ENCODE results near the gene TAX1BP1. TPM values are rescaled to one million over a fixed set of nuclear protein-coding genes. Genes with fewer than 3 reads are reported as not detected.

TAX1BP1 gene
- total RNA-seq, 1 experiment from 2014 or later, result 65.3 TPM

DNA sequence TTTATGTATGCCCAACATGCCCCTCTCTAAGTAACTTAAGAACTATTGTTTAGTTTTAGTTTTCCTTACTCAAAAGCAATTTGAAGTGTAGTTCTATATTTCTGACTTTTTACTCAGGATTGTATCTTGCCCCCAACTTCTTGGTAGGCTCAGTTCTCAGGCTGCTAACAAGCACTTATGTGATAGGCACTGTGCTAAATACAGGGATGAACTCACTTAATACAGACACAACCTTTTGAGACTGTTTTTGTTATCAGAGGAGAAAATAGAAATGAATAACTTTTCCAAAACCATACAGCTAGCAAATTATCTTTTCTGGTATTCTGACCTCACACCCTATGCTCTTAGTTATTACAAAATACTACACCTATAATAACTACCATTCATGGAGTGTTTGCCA lies 16.3 kb downstream of the TAX1BP1 start:
- Histone ChIP-seq H3K9ac (ENCODE audit: low read length) (no peak overlapping the region), H3K36me3 (ENCODE audit: insufficient read depth, low read length) (peaks cover 41% of the 10 kb centered on the region), H3K4me1 (ENCODE audit: low read length) (no peaks in the 10 kb centered on the region), H3K4me3 (ENCODE audit: low read length) (no peak overlapping the region), H3K9me3 (ENCODE audit: low read length) (no peaks in the 10 kb centered on the region), H4K20me1 (ENCODE audit: insufficient read depth, low read depth, low read length) (no peaks in the 10 kb centered on the region), H3K9me2 (replicated peaks; ENCODE audit: insufficient read depth, low read length) (no peaks in the 10 kb centered on the region), H3K4me2 (ENCODE audit: low read depth, low read length, poor library complexity, severe bottlenecking) (no peak overlapping the region), H3K27me3 (ENCODE audit: low read length) (no peaks in the 10 kb centered on the region), H3K79me2 (ENCODE audit: low read length) (peaks cover 74% of the 10 kb centered on the region), H3K27ac (ENCODE audit: low read length) (no peak overlapping the region), H2AFZ (ENCODE audit: low read length) (no peak overlapping the region)
- no peak for DNase-seq

DNA sequence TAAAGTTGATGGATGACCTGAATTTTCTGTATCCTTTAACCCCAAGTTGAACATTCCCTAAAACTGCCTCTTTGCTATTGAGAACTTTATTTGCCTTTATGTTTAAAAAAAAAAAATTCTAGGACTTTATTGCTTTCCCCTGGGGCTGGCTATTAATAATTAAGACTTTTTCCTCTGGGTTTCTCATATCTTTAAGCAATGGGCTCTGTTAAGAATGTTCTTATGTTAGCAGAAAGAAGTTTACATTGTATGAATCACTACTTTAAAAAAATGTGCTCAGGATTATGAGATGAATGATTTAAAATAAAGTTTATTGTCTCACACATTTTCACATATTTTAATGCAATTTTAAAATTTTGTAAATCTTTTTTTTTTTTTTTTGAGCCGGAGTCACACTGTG lies 19.5 kb downstream of the TAX1BP1 start:
- H3K4me1 ChIP-seq (ENCODE audit: low read length), result no peaks in the 10 kb centered on the region
- no peak overlapping the region for H2AFZ ChIP-seq (ENCODE audit: low read length)
- H3K4me3 ChIP-seq (ENCODE audit: low read length), result no peak overlapping the region

GRCh38 chr7:27762062-27762461 lies 22.1 kb downstream of the TAX1BP1 start:
- H3K9me2 ChIP-seq (replicated peaks; ENCODE audit: insufficient read depth, low read length), result no peaks in the 10 kb centered on the region
- peaks cover 27% of the 10 kb centered on the region for H3K36me3 ChIP-seq (ENCODE audit: insufficient read depth, low read length)
- H3K4me1 ChIP-seq (ENCODE audit: low read length), result no peaks in the 10 kb centered on the region
- no peak overlapping the region for H3K27ac ChIP-seq (ENCODE audit: low read length)
- no peaks in the 10 kb centered on the region for H3K9me3 ChIP-seq (ENCODE audit: low read length)
- no peaks in the 10 kb centered on the region for H4K20me1 ChIP-seq (ENCODE audit: insufficient read depth, low read depth, low read length)
- H3K4me2 ChIP-seq (ENCODE audit: low read depth, low read length, poor library complexity, severe bottlenecking), result no peak overlapping the region
- peaks cover 61% of the 10 kb centered on the region for H3K79me2 ChIP-seq (ENCODE audit: low read length)
- no peak overlapping the region for H3K9ac ChIP-seq (ENCODE audit: low read length)
- H3K27me3 ChIP-seq (ENCODE audit: low read length), result no peaks in the 10 kb centered on the region
- H2AFZ ChIP-seq (ENCODE audit: low read length), result no peak overlapping the region
- no peak for DNase-seq
- H3K4me3 ChIP-seq (ENCODE audit: low read length), result no peak overlapping the region

More for the DNA sequence above, 19.5 kb downstream of the TAX1BP1 start:
- peaks cover 37% of the 10 kb centered on the region for H3K36me3 ChIP-seq (ENCODE audit: insufficient read depth, low read length)
- H3K27me3 ChIP-seq (ENCODE audit: low read length), result no peaks in the 10 kb centered on the region
- no peaks in the 10 kb centered on the region for H4K20me1 ChIP-seq (ENCODE audit: insufficient read depth, low read depth, low read length)
- DNase-seq, result no peak
- no peaks in the 10 kb centered on the region for H3K9me3 ChIP-seq (ENCODE audit: low read length)
- H3K79me2 ChIP-seq (ENCODE audit: low read length), result peaks cover 81% of the 10 kb centered on the region
- H3K9ac ChIP-seq (ENCODE audit: low read length), result no peak overlapping the region
- no peak overlapping the region for H3K27ac ChIP-seq (ENCODE audit: low read length)
- H3K9me2 ChIP-seq (replicated peaks; ENCODE audit: insufficient read depth, low read length), result no peaks in the 10 kb centered on the region
- H3K4me2 ChIP-seq (ENCODE audit: low read depth, low read length, poor library complexity, severe bottlenecking), result no peak overlapping the region

GRCh38 chr7:27763983-27764508 lies 24.1 kb downstream of the TAX1BP1 start:
- H3K27ac ChIP-seq (ENCODE audit: low read length), result no peak overlapping the region
- peaks cover 17% of the 10 kb centered on the region for H3K36me3 ChIP-seq (ENCODE audit: insufficient read depth, low read length)
- no peak for DNase-seq
- H3K9ac ChIP-seq (ENCODE audit: low read length), result no peak overlapping the region
- peaks cover 55% of the 10 kb centered on the region for H3K79me2 ChIP-seq (ENCODE audit: low read length)
- H3K4me3 ChIP-seq (ENCODE audit: low read length), result no peak overlapping the region
- no peaks in the 10 kb centered on the region for H3K9me2 ChIP-seq (replicated peaks; ENCODE audit: insufficient read depth, low read length)
- no peaks in the 10 kb centered on the region for H3K9me3 ChIP-seq (ENCODE audit: low read length)
- H2AFZ ChIP-seq (ENCODE audit: low read length), result no peak overlapping the region
- no peak overlapping the region for H3K4me2 ChIP-seq (ENCODE audit: low read depth, low read length, poor library complexity, severe bottlenecking)
- H3K27me3 ChIP-seq (ENCODE audit: low read length), result no peaks in the 10 kb centered on the region
- no peaks in the 10 kb centered on the region; the same call in 1 of the 2 replicates for H3K4me1 ChIP-seq (ENCODE audit: low read length)
- H4K20me1 ChIP-seq (ENCODE audit: insufficient read depth, low read depth, low read length), result no peaks in the 10 kb centered on the region

DNA sequence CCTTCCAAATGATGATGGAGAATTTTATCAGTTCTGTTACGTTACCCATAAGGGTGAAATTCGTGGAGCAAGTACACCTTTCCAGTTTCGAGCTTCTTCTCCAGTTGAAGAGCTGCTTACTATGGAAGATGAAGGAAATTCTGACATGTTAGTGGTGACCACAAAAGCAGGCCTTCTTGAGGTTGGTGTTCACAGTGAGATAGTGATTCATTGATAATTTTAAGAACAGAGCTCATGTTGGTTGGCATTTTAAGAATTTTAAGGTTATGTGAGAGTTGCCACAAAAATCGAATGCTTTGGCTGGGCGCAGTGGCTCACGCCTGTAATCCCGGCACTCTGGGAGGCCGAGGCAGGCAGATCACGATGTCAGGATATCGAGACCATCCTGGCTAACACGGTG lies 25.9 kb downstream of the TAX1BP1 start:
- Histone ChIP-seq H3K9ac (ENCODE audit: low read length) (no peak overlapping the region), H3K36me3 (ENCODE audit: insufficient read depth, low read length) (peaks cover 20% of the 10 kb centered on the region), H2AFZ (ENCODE audit: low read length) (no peak overlapping the region), H3K4me1 (ENCODE audit: low read length) (no peaks in the 10 kb centered on the region; the same call in 1 of the 2 replicates), H3K9me2 (replicated peaks; ENCODE audit: insufficient read depth, low read length) (no peaks in the 10 kb centered on the region), H3K9me3 (ENCODE audit: low read length) (no peaks in the 10 kb centered on the region), H3K79me2 (ENCODE audit: low read length) (peaks cover 53% of the 10 kb centered on the region), H3K4me2 (ENCODE audit: low read depth, low read length, poor library complexity, severe bottlenecking) (no peak overlapping the region), H3K27me3 (ENCODE audit: low read length) (no peaks in the 10 kb centered on the region), H3K27ac (ENCODE audit: low read length) (no peak overlapping the region), H3K4me3 (ENCODE audit: low read length) (no peak overlapping the region), H4K20me1 (ENCODE audit: insufficient read depth, low read depth, low read length) (no peaks in the 10 kb centered on the region)
- DNase-seq, result no peak

- Histone ChIP-seq H3K36me3 (ENCODE audit: insufficient read depth, low read length) (peaks cover 13% of the 10 kb centered on the region), H2AFZ (ENCODE audit: low read length) (no peak overlapping the region), H4K20me1 (ENCODE audit: insufficient read depth, low read depth, low read length) (no peaks in the 10 kb centered on the region), H3K4me3 (ENCODE audit: low read length) (no peak overlapping the region), H3K27me3 (ENCODE audit: low read length) (no peaks in the 10 kb centered on the region), H3K79me2 (ENCODE audit: low read length) (peaks cover 37% of the 10 kb centered on the region), H3K27ac (ENCODE audit: low read length) (no peak overlapping the region), H3K9me2 (replicated peaks; ENCODE audit: insufficient read depth, low read length) (no peaks in the 10 kb centered on the region), H3K9me3 (ENCODE audit: low read length) (no peaks in the 10 kb centered on the region), H3K4me1 (ENCODE audit: low read length) (no peaks in the 10 kb centered on the region; the same call in 1 of the 2 replicates), H3K9ac (ENCODE audit: low read length) (no peak overlapping the region), H3K4me2 (ENCODE audit: low read depth, low read length, poor library complexity, severe bottlenecking) (no peak overlapping the region)
- DNase-seq, result no peak
Measured at GRCh38 chr7:27767374-27767773, 27.4 kb downstream of the TAX1BP1 start.

GRCh38 chr7:27771111-27771510 lies 31.1 kb downstream of the TAX1BP1 start:
- Histone ChIP-seq H3K4me3 (ENCODE audit: low read length) (no peak overlapping the region), H3K27me3 (ENCODE audit: low read length) (no peaks in the 10 kb centered on the region), H4K20me1 (ENCODE audit: insufficient read depth, low read depth, low read length) (no peaks in the 10 kb centered on the region), H3K27ac (ENCODE audit: low read length) (no peak overlapping the region), H3K9me2 (replicated peaks; ENCODE audit: insufficient read depth, low read length) (no peaks in the 10 kb centered on the region), H3K9me3 (ENCODE audit: low read length) (no peaks in the 10 kb centered on the region), H3K79me2 (ENCODE audit: low read length) (peaks cover 39% of the 10 kb centered on the region), H3K4me1 (ENCODE audit: low read length) (no peaks in the 10 kb centered on the region; the same call in 1 of the 2 replicates), H2AFZ (ENCODE audit: low read length) (no peak overlapping the region), H3K36me3 (ENCODE audit: insufficient read depth, low read length) (peaks cover 13% of the 10 kb centered on the region), H3K9ac (ENCODE audit: low read length) (no peak overlapping the region), H3K4me2 (ENCODE audit: low read depth, low read length, poor library complexity, severe bottlenecking) (no peak overlapping the region)
- no peak for DNase-seq

- Histone ChIP-seq H3K4me1 (ENCODE audit: low read length) (peaks cover 5% of the 10 kb centered on the region), H4K20me1 (ENCODE audit: insufficient read depth, low read depth, low read length) (no peaks in the 10 kb centered on the region), H3K27me3 (ENCODE audit: low read length) (no peaks in the 10 kb centered on the region), H3K9me2 (replicated peaks; ENCODE audit: insufficient read depth, low read length) (no peaks in the 10 kb centered on the region), H3K4me2 (ENCODE audit: low read depth, low read length, poor library complexity, severe bottlenecking) (no peak overlapping the region), H3K4me3 (ENCODE audit: low read length) (no peak overlapping the region), H3K79me2 (ENCODE audit: low read length) (peaks cover 58% of the 10 kb centered on the region), H3K9me3 (ENCODE audit: low read length) (no peaks in the 10 kb centered on the region), H3K9ac (ENCODE audit: low read length) (no peak overlapping the region), H2AFZ (ENCODE audit: low read length) (no peak overlapping the region), H3K27ac (ENCODE audit: low read length) (no peak overlapping the region), H3K36me3 (ENCODE audit: insufficient read depth, low read length) (peaks cover 7% of the 10 kb centered on the region)
- peak; percentile 68 for DNase-seq
Measured at GRCh38 chr7:27774717-27775328, 34.9 kb downstream of the TAX1BP1 start.

All from Karpas-422 (cell line).